ENCODE results near the gene EDC4. TPM values are rescaled to one million over a fixed set of nuclear protein-coding genes. Genes with fewer than 3 reads are reported as not detected.

Gene EDC4
- total and polyA plus RNA-seq, 2 experiments from 2014 or later = 39.6 to 98.5 TPM

DNA sequence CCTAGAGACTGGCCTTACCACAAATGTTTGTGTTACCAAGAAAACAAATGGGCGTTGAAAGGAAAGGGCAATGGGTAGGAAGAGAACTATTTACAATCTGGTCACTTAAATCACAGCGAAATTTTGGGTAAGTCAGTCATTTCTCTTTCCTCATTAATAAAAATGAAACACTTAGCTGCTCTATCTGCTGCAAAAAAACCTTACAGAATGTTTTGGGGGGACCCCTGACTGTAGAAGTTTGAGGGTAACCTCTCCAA, 26.9 kb upstream of the EDC4 start:
- Histone ChIP-seq H3K4me2 (peak overlapping the region; percentile 87), H3K36me3 (ENCODE audit: insufficient read depth) (0 out of 2 replicates have a peak, but pooled peaks cover 3% of the 10 kb centered on the region), H3K4me3 (peak overlapping the region; percentile 91), H3K79me2 (replicated peaks; ENCODE audit: insufficient read depth) (peaks cover 68% of the 10 kb centered on the region), H3K4me1 (ENCODE audit: insufficient read depth) (peaks cover 37% of the 10 kb centered on the region), H3K9me2 (ENCODE audit: insufficient read depth) (no peaks in the 10 kb centered on the region), H4K20me1 (replicated peaks; ENCODE audit: insufficient read depth) (peaks cover 39% of the 10 kb centered on the region), H2AFZ (peak overlapping the region; percentile 53; the same call in 1 of the 2 replicates), H3K27ac (ENCODE audit: low read depth) (peak overlapping the region; percentile 97), H3F3A (replicated peaks; ENCODE audit: low read depth) (peaks cover 37% of the 10 kb centered on the region), H3K27me3 (ENCODE audit: insufficient read depth) (no peaks in the 10 kb centered on the region)
- DNase-seq (ENCODE audit: low spot score) = no peak
- Mint-ChIP-seq H3K27ac (peak overlapping the region; percentile 95), H3K9me3 (no peaks in the 10 kb centered on the region), H3K27me3 (ENCODE audit: insufficient read depth, low read depth, poor library complexity) (peaks cover 14% of the 10 kb centered on the region), H3K36me3 (ENCODE audit: low read depth) (peaks cover 25% of the 10 kb centered on the region), H3K4me3 (peak overlapping the region; percentile 80), H3K4me1 (peaks cover 43% of the 10 kb centered on the region)
- TF ChIP-seq JUNB (IDR thresholded peaks at IDR 0.05; ENCODE audit: unreplicated experiment) (no peak), EZH2phosphoT487 (IDR thresholded peaks at IDR 0.05; ENCODE audit: unreplicated experiment) (no peak), STAT1 (IDR thresholded peaks at IDR 0.05; ENCODE audit: unreplicated experiment) (no peak), EZH2 (IDR thresholded peaks at IDR 0.05; ENCODE audit: low read depth, unreplicated experiment) (no peak), POLR2AphosphoS5 (IDR thresholded peaks at IDR 0.05; ENCODE audit: low read depth) (no peak), ZNF331 (CRISPR knock-in tag; IDR thresholded peaks at IDR 0.05; ENCODE audit: low read depth) (no peak), NANOG (IDR thresholded peaks at IDR 0.05; ENCODE audit: borderline replicate concordance) (no peak), CREB1 (CRISPR knock-in tag; IDR thresholded peaks at IDR 0.05; ENCODE audit: low read depth) (no peak), ZNF114 (CRISPR knock-in tag; IDR thresholded peaks at IDR 0.05) (no peak)
- TF ChIP-seq, protein P1, sequence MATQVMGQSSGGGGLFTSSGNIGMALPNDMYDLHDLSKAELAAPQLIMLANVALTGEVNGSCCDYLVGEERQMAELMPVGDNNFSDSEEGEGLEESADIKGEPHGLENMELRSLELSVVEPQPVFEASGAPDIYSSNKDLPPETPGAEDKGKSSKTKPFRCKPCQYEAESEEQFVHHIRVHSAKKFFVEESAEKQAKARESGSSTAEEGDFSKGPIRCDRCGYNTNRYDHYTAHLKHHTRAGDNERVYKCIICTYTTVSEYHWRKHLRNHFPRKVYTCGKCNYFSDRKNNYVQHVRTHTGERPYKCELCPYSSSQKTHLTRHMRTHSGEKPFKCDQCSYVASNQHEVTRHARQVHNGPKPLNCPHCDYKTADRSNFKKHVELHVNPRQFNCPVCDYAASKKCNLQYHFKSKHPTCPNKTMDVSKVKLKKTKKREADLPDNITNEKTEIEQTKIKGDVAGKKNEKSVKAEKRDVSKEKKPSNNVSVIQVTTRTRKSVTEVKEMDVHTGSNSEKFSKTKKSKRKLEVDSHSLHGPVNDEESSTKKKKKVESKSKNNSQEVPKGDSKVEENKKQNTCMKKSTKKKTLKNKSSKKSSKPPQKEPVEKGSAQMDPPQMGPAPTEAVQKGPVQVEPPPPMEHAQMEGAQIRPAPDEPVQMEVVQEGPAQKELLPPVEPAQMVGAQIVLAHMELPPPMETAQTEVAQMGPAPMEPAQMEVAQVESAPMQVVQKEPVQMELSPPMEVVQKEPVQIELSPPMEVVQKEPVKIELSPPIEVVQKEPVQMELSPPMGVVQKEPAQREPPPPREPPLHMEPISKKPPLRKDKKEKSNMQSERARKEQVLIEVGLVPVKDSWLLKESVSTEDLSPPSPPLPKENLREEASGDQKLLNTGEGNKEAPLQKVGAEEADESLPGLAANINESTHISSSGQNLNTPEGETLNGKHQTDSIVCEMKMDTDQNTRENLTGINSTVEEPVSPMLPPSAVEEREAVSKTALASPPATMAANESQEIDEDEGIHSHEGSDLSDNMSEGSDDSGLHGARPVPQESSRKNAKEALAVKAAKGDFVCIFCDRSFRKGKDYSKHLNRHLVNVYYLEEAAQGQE (IDR thresholded peaks at IDR 0.05; ENCODE audit: unreplicated experiment) = no peak
- TF ChIP-seq, protein P2, sequence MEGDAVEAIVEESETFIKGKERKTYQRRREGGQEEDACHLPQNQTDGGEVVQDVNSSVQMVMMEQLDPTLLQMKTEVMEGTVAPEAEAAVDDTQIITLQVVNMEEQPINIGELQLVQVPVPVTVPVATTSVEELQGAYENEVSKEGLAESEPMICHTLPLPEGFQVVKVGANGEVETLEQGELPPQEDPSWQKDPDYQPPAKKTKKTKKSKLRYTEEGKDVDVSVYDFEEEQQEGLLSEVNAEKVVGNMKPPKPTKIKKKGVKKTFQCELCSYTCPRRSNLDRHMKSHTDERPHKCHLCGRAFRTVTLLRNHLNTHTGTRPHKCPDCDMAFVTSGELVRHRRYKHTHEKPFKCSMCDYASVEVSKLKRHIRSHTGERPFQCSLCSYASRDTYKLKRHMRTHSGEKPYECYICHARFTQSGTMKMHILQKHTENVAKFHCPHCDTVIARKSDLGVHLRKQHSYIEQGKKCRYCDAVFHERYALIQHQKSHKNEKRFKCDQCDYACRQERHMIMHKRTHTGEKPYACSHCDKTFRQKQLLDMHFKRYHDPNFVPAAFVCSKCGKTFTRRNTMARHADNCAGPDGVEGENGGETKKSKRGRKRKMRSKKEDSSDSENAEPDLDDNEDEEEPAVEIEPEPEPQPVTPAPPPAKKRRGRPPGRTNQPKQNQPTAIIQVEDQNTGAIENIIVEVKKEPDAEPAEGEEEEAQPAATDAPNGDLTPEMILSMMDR (conservative IDR thresholded peaks at IDR 0.05; ENCODE audit: low read depth in 2 of 2) = no peak
- TF ChIP-seq, protein P3, sequence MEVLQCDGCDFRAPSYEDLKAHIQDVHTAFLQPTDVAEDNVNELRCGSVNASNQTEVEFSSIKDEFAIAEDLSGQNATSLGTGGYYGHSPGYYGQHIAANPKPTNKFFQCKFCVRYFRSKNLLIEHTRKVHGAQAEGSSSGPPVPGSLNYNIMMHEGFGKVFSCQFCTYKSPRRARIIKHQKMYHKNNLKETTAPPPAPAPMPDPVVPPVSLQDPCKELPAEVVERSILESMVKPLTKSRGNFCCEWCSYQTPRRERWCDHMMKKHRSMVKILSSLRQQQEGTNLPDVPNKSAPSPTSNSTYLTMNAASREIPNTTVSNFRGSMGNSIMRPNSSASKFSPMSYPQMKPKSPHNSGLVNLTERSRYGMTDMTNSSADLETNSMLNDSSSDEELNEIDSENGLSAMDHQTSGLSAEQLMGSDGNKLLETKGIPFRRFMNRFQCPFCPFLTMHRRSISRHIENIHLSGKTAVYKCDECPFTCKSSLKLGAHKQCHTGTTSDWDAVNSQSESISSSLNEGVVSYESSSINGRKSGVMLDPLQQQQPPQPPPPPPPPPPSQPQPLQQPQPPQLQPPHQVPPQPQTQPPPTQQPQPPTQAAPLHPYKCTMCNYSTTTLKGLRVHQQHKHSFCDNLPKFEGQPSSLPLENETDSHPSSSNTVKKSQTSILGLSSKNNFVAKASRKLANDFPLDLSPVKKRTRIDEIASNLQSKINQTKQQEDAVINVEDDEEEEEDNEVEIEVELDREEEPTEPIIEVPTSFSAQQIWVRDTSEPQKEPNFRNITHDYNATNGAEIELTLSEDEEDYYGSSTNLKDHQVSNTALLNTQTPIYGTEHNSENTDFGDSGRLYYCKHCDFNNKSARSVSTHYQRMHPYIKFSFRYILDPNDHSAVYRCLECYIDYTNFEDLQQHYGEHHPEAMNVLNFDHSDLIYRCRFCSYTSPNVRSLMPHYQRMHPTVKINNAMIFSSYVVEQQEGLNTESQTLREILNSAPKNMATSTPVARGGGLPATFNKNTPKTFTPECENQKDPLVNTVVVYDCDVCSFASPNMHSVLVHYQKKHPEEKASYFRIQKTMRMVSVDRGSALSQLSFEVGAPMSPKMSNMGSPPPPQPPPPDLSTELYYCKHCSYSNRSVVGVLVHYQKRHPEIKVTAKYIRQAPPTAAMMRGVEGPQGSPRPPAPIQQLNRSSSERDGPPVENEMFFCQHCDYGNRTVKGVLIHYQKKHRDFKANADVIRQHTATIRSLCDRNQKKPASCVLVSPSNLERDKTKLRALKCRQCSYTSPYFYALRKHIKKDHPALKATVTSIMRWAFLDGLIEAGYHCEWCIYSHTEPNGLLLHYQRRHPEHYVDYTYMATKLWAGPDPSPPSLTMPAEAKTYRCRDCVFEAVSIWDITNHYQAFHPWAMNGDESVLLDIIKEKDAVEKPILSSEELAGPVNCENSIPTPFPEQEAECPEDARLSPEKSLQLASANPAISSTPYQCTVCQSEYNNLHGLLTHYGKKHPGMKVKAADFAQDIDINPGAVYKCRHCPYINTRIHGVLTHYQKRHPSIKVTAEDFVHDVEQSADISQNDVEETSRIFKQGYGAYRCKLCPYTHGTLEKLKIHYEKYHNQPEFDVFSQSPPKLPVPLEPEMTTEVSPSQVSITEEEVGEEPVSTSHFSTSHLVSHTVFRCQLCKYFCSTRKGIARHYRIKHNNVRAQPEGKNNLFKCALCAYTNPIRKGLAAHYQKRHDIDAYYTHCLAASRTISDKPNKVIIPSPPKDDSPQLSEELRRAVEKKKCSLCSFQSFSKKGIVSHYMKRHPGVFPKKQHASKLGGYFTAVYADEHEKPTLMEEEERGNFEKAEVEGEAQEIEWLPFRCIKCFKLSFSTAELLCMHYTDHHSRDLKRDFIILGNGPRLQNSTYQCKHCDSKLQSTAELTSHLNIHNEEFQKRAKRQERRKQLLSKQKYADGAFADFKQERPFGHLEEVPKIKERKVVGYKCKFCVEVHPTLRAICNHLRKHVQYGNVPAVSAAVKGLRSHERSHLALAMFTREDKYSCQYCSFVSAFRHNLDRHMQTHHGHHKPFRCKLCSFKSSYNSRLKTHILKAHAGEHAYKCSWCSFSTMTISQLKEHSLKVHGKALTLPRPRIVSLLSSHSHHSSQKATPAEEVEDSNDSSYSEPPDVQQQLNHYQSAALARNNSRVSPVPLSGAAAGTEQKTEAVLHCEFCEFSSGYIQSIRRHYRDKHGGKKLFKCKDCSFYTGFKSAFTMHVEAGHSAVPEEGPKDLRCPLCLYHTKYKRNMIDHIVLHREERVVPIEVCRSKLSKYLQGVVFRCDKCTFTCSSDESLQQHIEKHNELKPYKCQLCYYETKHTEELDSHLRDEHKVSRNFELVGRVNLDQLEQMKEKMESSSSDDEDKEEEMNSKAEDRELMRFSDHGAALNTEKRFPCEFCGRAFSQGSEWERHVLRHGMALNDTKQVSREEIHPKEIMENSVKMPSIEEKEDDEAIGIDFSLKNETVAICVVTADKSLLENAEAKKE (CRISPR knock-in tag; IDR thresholded peaks at IDR 0.05) = no peak
- TF ChIP-seq, protein P4, sequence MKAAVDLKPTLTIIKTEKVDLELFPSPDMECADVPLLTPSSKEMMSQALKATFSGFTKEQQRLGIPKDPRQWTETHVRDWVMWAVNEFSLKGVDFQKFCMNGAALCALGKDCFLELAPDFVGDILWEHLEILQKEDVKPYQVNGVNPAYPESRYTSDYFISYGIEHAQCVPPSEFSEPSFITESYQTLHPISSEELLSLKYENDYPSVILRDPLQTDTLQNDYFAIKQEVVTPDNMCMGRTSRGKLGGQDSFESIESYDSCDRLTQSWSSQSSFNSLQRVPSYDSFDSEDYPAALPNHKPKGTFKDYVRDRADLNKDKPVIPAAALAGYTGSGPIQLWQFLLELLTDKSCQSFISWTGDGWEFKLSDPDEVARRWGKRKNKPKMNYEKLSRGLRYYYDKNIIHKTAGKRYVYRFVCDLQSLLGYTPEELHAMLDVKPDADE (IDR thresholded peaks at IDR 0.05) = no peak
- no peak for ATAC-seq

Data from GM23338 (cell line).